ENCODE results near the gene TEX14. TPM values are rescaled to one million over a fixed set of nuclear protein-coding genes. Genes with fewer than 3 reads are reported as not detected.
"Not testable (repeated sequence)": the region's sequence is repeated elsewhere in the genome, so short reads cannot be mapped to it uniquely, and the experiment has no call there.

The TEX14 gene
- polyA plus RNA-seq, 2 of the 4 experiments (the other 2 are of a cell fraction) = 0.04 to 0.12 TPM

GRCh38 chr17:58583486-58583885 is 108.4 kb downstream of the TEX14 start (continued):
- no peak for TF ChIP-seq CTCF (IDR thresholded peaks at IDR 0.05)
- TF ChIP-seq ZFP36 (IDR thresholded peaks at IDR 0.05; ENCODE audit: borderline replicate concordance, partially characterized antibody) = no peak
- TF ChIP-seq CBX2 (IDR thresholded peaks at IDR 0.05; ENCODE audit: borderline replicate concordance, low read depth) = no peak
- TF ChIP-seq NR3C1 (IDR thresholded peaks at IDR 0.05) = no peak
- TF ChIP-seq NFE2L2 (conservative IDR thresholded peaks at IDR 0.05; ENCODE audit: low read length) = no peak
- no peak for TF ChIP-seq E2F6 (IDR thresholded peaks at IDR 0.05; ENCODE audit: borderline replicate concordance, low read depth)
- no peak for TF ChIP-seq GATA3 (IDR thresholded peaks at IDR 0.05; ENCODE audit: borderline replicate concordance)
- no peak for TF ChIP-seq BHLHE40 (IDR thresholded peaks at IDR 0.05; ENCODE audit: low read depth, low read length)
- TF ChIP-seq MAZ (IDR thresholded peaks at IDR 0.05; ENCODE audit: borderline replicate concordance, low read depth, low read length) = no peak
- no peak for TF ChIP-seq ELK1 (IDR thresholded peaks at IDR 0.05; ENCODE audit: low read depth, low read length)

GRCh38 chr17:58582718-58583117 is 109.1 kb downstream of the TEX14 start:
- not testable (repeated sequence) for H3K4me3 ChIP-seq; H3K9me3 ChIP-seq; H3K27ac ChIP-seq; ATAC-seq; H3K4me2 ChIP-seq; DNase-seq (ENCODE audit: low read depth in 1 of 2, low spot score in 1 of 2); FAIRE-seq; H3K4me1 ChIP-seq
- CTCF ChIA-PET = interaction anchor here (0.9 to 2.6 kb wide), 4 partner anchors 8 to 64 kb away, joined by 4 to 9 read pairs (median 4); no protein-coding TSS in a partner anchor
- POLR2A ChIA-PET = interaction anchor here (2.3 kb wide), 1 partner anchor 49 kb away, joined by 14 read pairs; no protein-coding TSS in a partner anchor
- 73% methylated on average over 7 of the region's 7 CpGs for WGBS (ENCODE audit: missing lambda C conversion rate)

GRCh38 chr17:58580671-58581070 is 111.2 kb downstream of the TEX14 start:
- no peak for ATAC-seq
- no peak overlapping the region for H3K4me3 ChIP-seq
- H3K4me2 ChIP-seq = no peak overlapping the region
- TF ChIP-seq SREBF2 (IDR thresholded peaks at IDR 0.05) = no peak
- no peak for TF ChIP-seq HOXB13 (CRISPR knock-in tag; IDR thresholded peaks at IDR 0.05; ENCODE audit: low read depth)
- no peak for TF ChIP-seq JUNB (IDR thresholded peaks at IDR 0.05)
- TF ChIP-seq ELK1 (IDR thresholded peaks at IDR 0.05; ENCODE audit: low read depth, low read length) = no peak
- no peak for TF ChIP-seq HOXB5 (CRISPR knock-in tag; IDR thresholded peaks at IDR 0.05)
- TF ChIP-seq USF2 (IDR thresholded peaks at IDR 0.05) = no peak
- TF ChIP-seq RFX5 (IDR thresholded peaks at IDR 0.05) = no peak
- TF ChIP-seq CBX8 (IDR thresholded peaks at IDR 0.05) = no peak
- TF ChIP-seq KDM1A (IDR thresholded peaks at IDR 0.05; ENCODE audit: low read depth) = no peak
- no peak for TF ChIP-seq RCOR1 (IDR thresholded peaks at IDR 0.05; ENCODE audit: low read depth, low read length)
- TF ChIP-seq HOXA7 (CRISPR knock-in tag; IDR thresholded peaks at IDR 0.05) = no peak
- no peak for TF ChIP-seq FOSB (CRISPR knock-in tag; IDR thresholded peaks at IDR 0.05)
- TF ChIP-seq TP53 (CRISPR knock-in tag; IDR thresholded peaks at IDR 0.05) = no peak
- no peak for TF ChIP-seq BCL3 (IDR thresholded peaks at IDR 0.05)
- TF ChIP-seq ZNF302 (CRISPR knock-in tag; IDR thresholded peaks at IDR 0.05) = no peak
- H3K4me1 ChIP-seq = peaks cover 10% of the 10 kb centered on the region; the same call in 2 of the 3 replicates
- no peak overlapping the region for H3K27ac ChIP-seq
- DNase-seq (ENCODE audit: low read depth in 1 of 2, low spot score in 1 of 2) = no peak
- no peaks in the 10 kb centered on the region for H3K9me3 ChIP-seq
- ChIA-PET POLR2A (no interaction called here), CTCF (interaction anchor here (0.8 to 3.2 kb wide), 8 partner anchors 8 to 425 kb away, joined by 3 to 13 read pairs (median 4); partner anchors contain the start of genes RAD51C and TEX14)
- 55% methylated on average over 2 of the region's 2 CpGs for WGBS (ENCODE audit: missing lambda C conversion rate)
- no peak for FAIRE-seq
